CD8-positive, alpha-beta memory T cell (primary cell): ENCODE data around the gene TUBA1C. TPM values are rescaled to one million over a fixed set of nuclear protein-coding genes. Genes with fewer than 3 reads are reported as not detected.
A peak's percentile ranks its signal among the peaks of the same experiment; 100 is the strongest.
"Not testable (repeated sequence)": the region's sequence is repeated elsewhere in the genome, so short reads cannot be mapped to it uniquely, and the experiment has no call there.

Experiments
- CTCF ChIA-PET: fragments of 350-600 bp; sonication (Branson Sonifier 250); formaldehyde crosslinking; loops from one replicate; lab custom pipeline; 2021; ENCODE audit warnings: antibody characterized with exemption; lab: Charles Lee
- POLR2A ChIA-PET: fragments of 350-600 bp; sonication (Branson Sonifier 250); formaldehyde crosslinking; loops from one replicate; lab custom pipeline; 2021; ENCODE audit warnings: antibody characterized with exemption; lab: Charles Lee
- DNase-seq, 5 donors: peaks; one replicate each; pipeline versions ENCODE4 v3.0.0 to v3.0.0-alpha.2; 2020 to 2022; ENCODE audit warnings: mixed read lengths in 1 of 5
- H3K27ac ChIP-seq: one replicate; pipeline ENCODE4 v1.7.0; 2013; ENCODE audit warnings: low read depth, mild to moderate bottlenecking, low read length, moderate library complexity
- H3K27me3 ChIP-seq: 2 replicates; pipeline ENCODE4 v1.7.0; 2013; ENCODE audit warnings: low read length, mild to moderate bottlenecking; ENCODE audit not compliant: insufficient read depth, poor library complexity, severe bottlenecking
- H3K36me3 ChIP-seq: 2 replicates; pipeline ENCODE4 v1.7.0; 2013; ENCODE audit warnings: mild to moderate bottlenecking, low read length, moderate library complexity; ENCODE audit not compliant: insufficient read depth
- H3K4me1 ChIP-seq: 2 replicates; pipeline ENCODE4 v1.7.0; 2013; ENCODE audit warnings: mild to moderate bottlenecking, low read length, moderate library complexity; ENCODE audit not compliant: insufficient read depth
- H3K4me3 ChIP-seq: 2 replicates; pipeline ENCODE4 v1.7.0; 2013; ENCODE audit warnings: mild to moderate bottlenecking, low read length
- H3K9me3 ChIP-seq: 2 replicates; pipeline ENCODE4 v1.7.0; 2013; ENCODE audit warnings: mild to moderate bottlenecking, low read length
- H3K27ac Mint-ChIP-seq, 8 donors: one replicate each; pipeline ENCODE4 v1.8.0; 2020 to 2021; ENCODE audit warnings: mixed read lengths in 8 of 8, mild to moderate bottlenecking in 6 of 8, inconsistent platforms in 3 of 8, moderate library complexity in 3 of 8
- H3K27me3 Mint-ChIP-seq, 2 donors: one replicate each; pipeline ENCODE4 v1.8.0; 2020 to 2021; ENCODE audit warnings: mixed read lengths in 2 of 2, mild to moderate bottlenecking in 1 of 2, moderate library complexity in 1 of 2
- H3K36me3 Mint-ChIP-seq, 3 donors: one replicate each; pipeline ENCODE4 v1.8.0; 2020 to 2021; ENCODE audit warnings: mixed read lengths in 3 of 3, inconsistent platforms in 1 of 3, mild to moderate bottlenecking in 1 of 3
- H3K4me1 Mint-ChIP-seq, 3 donors: one replicate each; pipeline ENCODE4 v1.8.0; 2020 to 2021; ENCODE audit warnings: mixed read lengths in 3 of 3, inconsistent platforms in 1 of 3, mild to moderate bottlenecking in 1 of 3
- H3K4me3 Mint-ChIP-seq, 7 donors: one replicate each; pipeline ENCODE4 v1.8.0; 2020 to 2021; ENCODE audit warnings: mixed read lengths in 7 of 7, mild to moderate bottlenecking in 6 of 7, moderate library complexity in 4 of 7, inconsistent platforms in 2 of 7
- H3K9me3 Mint-ChIP-seq, 5 donors: one replicate each; pipeline ENCODE4 v1.8.0; 2020 to 2022; ENCODE audit warnings: mixed read lengths in 5 of 5, mild to moderate bottlenecking in 3 of 5, moderate library complexity in 2 of 5, inconsistent platforms in 1 of 5
- polyA plus RNA-seq: library from polyadenylated mRNA; unstranded; fragments of 300-500 nt; fragmentation: Illumina TruSeq; gene quantifications from one replicate; pipeline ENCODE4 v1.2.3, GENCODE V29; 2021
- total RNA-seq, 2 experiments: library from RNA; stranded (reverse); gene quantifications; one replicate each; pipeline ENCODE4 v1.2.3, GENCODE V29; 2021

The TUBA1C gene
- total and polyA plus RNA-seq, 3 experiments from 2014 or later, result 49.5 to 356 (median 351) TPM

DNA sequence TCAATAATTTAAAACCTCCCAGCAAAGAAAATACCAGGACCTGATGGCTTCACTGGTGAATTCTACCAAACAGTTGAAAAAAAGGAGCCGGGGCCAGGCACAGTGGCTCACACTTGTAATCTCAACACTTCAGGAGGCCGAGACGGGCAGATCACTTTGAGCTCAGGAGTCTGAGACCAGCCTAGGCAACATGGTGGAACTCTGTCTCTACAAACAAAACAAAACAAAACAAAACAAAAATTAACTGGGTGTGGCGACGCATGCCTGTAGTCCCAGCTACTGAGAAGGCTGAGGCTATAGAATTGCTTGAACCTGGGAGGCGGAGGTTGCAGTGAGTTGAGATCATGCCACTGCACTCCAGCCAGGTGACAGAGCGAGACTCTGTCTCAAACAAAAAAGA, 44.5 kb downstream of the TUBA1C start:
- H3K4me1 ChIP-seq, result no peaks in the 10 kb centered on the region
- Mint-ChIP-seq H3K4me1 (no peaks in the 10 kb centered on the region), H3K27me3 (peaks cover 18 to 49% of the 10 kb centered on the region in 2 donors), H3K36me3 (no peaks in the 10 kb centered on the region), H3K9me3 (no peaks in the 10 kb centered on the region), H3K4me3 (no peak overlapping the region), H3K27ac (no peak overlapping the region)
- CTCF ChIA-PET, result interaction anchor here (0.9 kb wide), 1 partner anchor 13 kb away, joined by 3 read pairs; the partner anchor contains the start of gene TROAP
- H3K4me3 ChIP-seq, result no peak overlapping the region
- H3K27me3 ChIP-seq, result no peaks in the 10 kb centered on the region
- DNase-seq, result no peak
- POLR2A ChIA-PET, result no interaction called here
- H3K36me3 ChIP-seq, result no peaks in the 10 kb centered on the region
- no peak overlapping the region for H3K27ac ChIP-seq
- no peaks in the 10 kb centered on the region for H3K9me3 ChIP-seq

- DNase-seq, H3K36me3 ChIP-seq, H3K4me1 ChIP-seq, H3K36me3 Mint-ChIP-seq, H3K4me1 Mint-ChIP-seq, H3K27me3 ChIP-seq, H3K4me3 Mint-ChIP-seq, H3K4me3 ChIP-seq, POLR2A ChIA-PET, H3K9me3 ChIP-seq, H3K9me3 Mint-ChIP-seq, H3K27ac ChIP-seq, H3K27ac Mint-ChIP-seq, CTCF ChIA-PET: not testable (repeated sequence)
- peaks cover 18 to 50% of the 10 kb centered on the region in 2 donors for H3K27me3 Mint-ChIP-seq
Measured at GRCh38 chr12:49310451-49311000, 45.6 kb downstream of the TUBA1C start.

DNA sequence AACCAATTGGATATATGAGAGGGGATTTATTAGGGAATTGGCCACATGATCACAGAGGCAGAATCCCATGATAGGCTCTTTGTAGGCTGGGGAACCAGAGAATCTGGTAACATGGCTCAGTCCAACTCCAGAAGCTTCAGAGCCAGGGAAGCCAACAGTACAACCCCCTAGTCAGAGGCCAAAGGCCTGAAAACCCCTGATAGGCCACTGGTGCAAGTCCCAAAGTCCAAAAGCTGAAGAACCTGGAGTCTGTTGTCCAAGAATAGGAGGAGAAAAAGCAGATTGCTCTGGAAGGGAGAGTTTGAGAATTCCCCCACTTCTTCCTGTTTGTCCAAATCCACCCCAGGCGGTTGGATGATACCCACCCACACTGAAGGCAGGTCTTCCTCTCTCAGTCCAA, 49.9 kb downstream of the TUBA1C start:
- CTCF ChIA-PET, result no interaction called here

DNA sequence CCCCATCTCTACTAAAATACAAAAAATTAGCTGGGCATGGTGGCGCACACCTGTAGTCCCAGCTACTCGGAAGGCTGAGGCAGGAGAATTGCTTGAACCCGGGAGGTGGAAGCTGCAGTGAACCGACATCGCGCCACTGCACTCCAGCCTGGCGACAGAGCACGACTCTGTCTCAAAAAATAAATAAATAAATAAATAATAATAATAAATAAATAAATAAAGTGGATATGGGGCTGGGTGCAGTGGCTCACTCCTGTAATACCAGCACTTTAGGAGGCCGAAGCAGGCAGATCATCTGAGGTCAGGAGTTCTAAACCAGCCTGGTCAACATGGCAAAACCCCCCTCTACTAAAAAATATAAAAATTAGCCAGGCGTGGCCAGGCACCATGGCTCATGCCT, 52.2 kb downstream of the TUBA1C start:
- H3K27ac Mint-ChIP-seq, POLR2A ChIA-PET: not testable (repeated sequence)

More for the DNA sequence above, 49.9 kb downstream of the TUBA1C start:
- no peak for DNase-seq
- Mint-ChIP-seq H3K4me1 (no peaks in the 10 kb centered on the region), H3K9me3 (no peaks in the 10 kb centered on the region), H3K27ac (peak overlapping the region in 1 of 8 donors; percentile 29), H3K36me3 (no peaks in the 10 kb centered on the region), H3K27me3 (peaks cover 11 to 15% of the 10 kb centered on the region in 2 donors), H3K4me3 (no peak overlapping the region)
- POLR2A ChIA-PET, result no interaction called here
- Histone ChIP-seq H3K4me1 (no peaks in the 10 kb centered on the region), H3K36me3 (no peaks in the 10 kb centered on the region), H3K4me3 (no peak overlapping the region), H3K27me3 (no peaks in the 10 kb centered on the region), H3K27ac (no peak overlapping the region), H3K9me3 (no peaks in the 10 kb centered on the region)

GRCh38 chr12:49320411-49321103, 55.7 kb downstream of the TUBA1C start:
- Mint-ChIP-seq H3K27ac (peak overlapping the region in 3 of 8 donors; percentile 1 to 58 (median 54)), H3K4me1 (peaks cover 18 to 23% (median 22%) of the 10 kb centered on the region in 3 donors), H3K4me3 (peak overlapping the region in 6 of 7 donors; percentile 3 to 72 (median 30))
- POLR2A ChIA-PET, result interaction anchor here (0.7 kb wide), 1 partner anchor 21 kb away, joined by 5 read pairs; no protein-coding TSS in a partner anchor
- CTCF ChIA-PET, H3K9me3 ChIP-seq, H3K27me3 ChIP-seq, DNase-seq, H3K27me3 Mint-ChIP-seq, H3K9me3 Mint-ChIP-seq, H3K4me3 ChIP-seq, H3K36me3 ChIP-seq, H3K36me3 Mint-ChIP-seq, H3K27ac ChIP-seq: not testable (repeated sequence)
- H3K4me1 ChIP-seq, result peaks cover 14% of the 10 kb centered on the region

More for the DNA sequence above, 52.2 kb downstream of the TUBA1C start:
- H3K9me3 ChIP-seq, H3K4me1 Mint-ChIP-seq, H3K27ac ChIP-seq, H3K36me3 ChIP-seq, H3K4me3 ChIP-seq, H3K27me3 Mint-ChIP-seq, DNase-seq, H3K9me3 Mint-ChIP-seq, H3K36me3 Mint-ChIP-seq, H3K27me3 ChIP-seq, H3K4me1 ChIP-seq, H3K4me3 Mint-ChIP-seq: not testable (repeated sequence)
- CTCF ChIA-PET, result interaction anchor here (1.8 kb wide), 1 partner anchor 24 kb away, joined by 5 read pairs; no protein-coding TSS in a partner anchor

- no peak for DNase-seq
- Mint-ChIP-seq H3K4me3 (peak overlapping the region; percentile 86 to 95 (median 90)), H3K36me3 (peaks cover 0 to 3% (median 0%) of the 10 kb centered on the region in 3 donors), H3K27me3 (no peaks in the 10 kb centered on the region), H3K9me3 (no peaks in the 10 kb centered on the region), H3K4me1 (peaks cover 18 to 23% (median 22%) of the 10 kb centered on the region in 3 donors), H3K27ac (peak overlapping the region in 7 of 8 donors; percentile 18 to 87 (median 66))
- Histone ChIP-seq H3K4me3 (peak overlapping the region; percentile 65), H3K36me3 (no peaks in the 10 kb centered on the region), H3K4me1 (peaks cover 14% of the 10 kb centered on the region), H3K27me3 (no peaks in the 10 kb centered on the region), H3K27ac (peak overlapping the region; percentile 68), H3K9me3 (no peaks in the 10 kb centered on the region)
- CTCF ChIA-PET, result interaction anchor here (1.0 to 5.6 kb wide), 14 partner anchors 9 to 234 kb away, joined by 3 to 36 read pairs (median 4); partner anchors contain the start of genes C1QL4, DNAJC22, PRPH and SPATS2
- POLR2A ChIA-PET, result interaction anchor here (0.9 to 1.7 kb wide), 5 partner anchors 24 to 469 kb away, joined by 3 to 6 read pairs (median 3); partner anchors contain the start of genes DNAJC22 and TMBIM6
Measured at GRCh38 chr12:49322367-49322707, 57.5 kb downstream of the TUBA1C start.

- H3K27ac Mint-ChIP-seq, result peak within 1 kb of the TSS; percentile 18 to 97 (median 85)
- peak within 1 kb of the TSS; percentile 77 for H3K27ac ChIP-seq
- peak within 1 kb of the TSS; percentile 86 to 95 (median 90) for H3K4me3 Mint-ChIP-seq
- peak; percentile 95 to 98 (median 97) for DNase-seq
- H3K36me3 ChIP-seq, result no peaks in the 10 kb centered on the region
- H3K9me3 ChIP-seq, result no peaks in the 10 kb centered on the region
- ChIA-PET CTCF (interaction anchor here (0.9 to 5.6 kb wide), 16 partner anchors 9 to 419 kb away, joined by 3 to 36 read pairs (median 4); partner anchors contain the start of genes C1QL4, DNAJC22, PRPH and SPATS2), POLR2A (interaction anchor here (0.5 to 1.7 kb wide), 10 partner anchors 20 to 702 kb away, joined by 3 to 7 read pairs (median 3); partner anchors contain the start of genes DNAJC22, RACGAP1 and TMBIM6)
- H3K4me3 ChIP-seq, result peak within 1 kb of the TSS; percentile 79
- peaks cover 14% of the 10 kb centered on the region for H3K4me1 ChIP-seq
- peaks cover 0 to 3% (median 0%) of the 10 kb centered on the region in 3 donors for H3K36me3 Mint-ChIP-seq
- no peaks in the 10 kb centered on the region for H3K9me3 Mint-ChIP-seq
- H3K27me3 ChIP-seq, result no peaks in the 10 kb centered on the region
- peaks cover 18 to 23% (median 22%) of the 10 kb centered on the region in 3 donors for H3K4me1 Mint-ChIP-seq
- no peaks in the 10 kb centered on the region for H3K27me3 Mint-ChIP-seq
Measured at GRCh38 chr12:49322708-49323523, 58.0 kb downstream of the TUBA1C start, which contains the start of gene TROAP. Gene TROAP, plus strand, starts transcription at chr12:49323255. Its CDS starts 354 bp downstream, at chr12:49323609.
